Rectal smooth muscle tissue (tissue), 1 donor: Measurements from ENCODE around the gene KCNN3.

Source experiments
- H3K27ac ChIP-seq: one replicate; pipeline ENCODE4 v1.7.0; 2013; ENCODE audit warnings: low read depth, low read length, inconsistent platforms
- H3K27me3 ChIP-seq: one replicate; pipeline ENCODE4 v1.7.0; 2013; ENCODE audit warnings: low read length; ENCODE audit not compliant: control insufficient read depth, insufficient read depth
- H3K36me3 ChIP-seq: one replicate; pipeline ENCODE4 v1.7.0; 2013; ENCODE audit warnings: low read length; ENCODE audit not compliant: control insufficient read depth, insufficient read depth
- H3K4me1 ChIP-seq: one replicate; pipeline ENCODE4 v1.7.0; 2013; ENCODE audit warnings: low read length; ENCODE audit not compliant: control insufficient read depth, insufficient read depth
- H3K4me3 ChIP-seq: one replicate; pipeline ENCODE4 v1.7.0; 2013; ENCODE audit warnings: low read length
- H3K9ac ChIP-seq: one replicate; pipeline ENCODE4 v1.7.0; 2013; ENCODE audit warnings: low read length

Gene KCNN3

GRCh38 chr1:154798645-154799044 is 71.4 kb downstream of the KCNN3 start:
- Histone ChIP-seq H3K4me1 (no peaks in the 10 kb centered on the region), H3K36me3 (no peaks in the 10 kb centered on the region), H3K27me3 (peaks cover 1% of the 10 kb centered on the region), H3K9ac (no peak overlapping the region), H3K27ac (no peak overlapping the region), H3K4me3 (no peak overlapping the region)

DNA sequence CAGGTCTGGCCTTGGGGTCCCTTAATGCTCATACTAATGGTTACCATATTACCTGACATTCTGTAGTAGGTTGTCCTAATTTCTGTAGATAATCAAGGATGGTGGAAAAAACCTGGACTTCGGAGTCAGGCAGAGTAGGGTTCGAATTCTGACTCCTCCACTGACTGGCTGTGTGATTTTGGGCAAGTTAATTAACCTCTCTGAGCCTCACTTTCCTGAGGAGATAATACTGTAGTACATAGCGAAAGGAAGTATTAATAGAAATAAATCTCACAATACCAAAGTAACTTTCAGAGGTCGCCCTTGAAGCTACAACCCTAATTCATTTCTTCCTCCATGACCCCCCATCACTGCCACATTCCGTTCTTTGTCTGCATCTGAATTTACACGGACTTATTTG is 72.9 kb downstream of the KCNN3 start:
- Histone ChIP-seq H3K9ac (no peak overlapping the region), H3K27ac (no peak overlapping the region), H3K27me3 (peaks cover 4% of the 10 kb centered on the region), H3K4me1 (no peaks in the 10 kb centered on the region), H3K4me3 (no peak overlapping the region), H3K36me3 (no peaks in the 10 kb centered on the region)

DNA sequence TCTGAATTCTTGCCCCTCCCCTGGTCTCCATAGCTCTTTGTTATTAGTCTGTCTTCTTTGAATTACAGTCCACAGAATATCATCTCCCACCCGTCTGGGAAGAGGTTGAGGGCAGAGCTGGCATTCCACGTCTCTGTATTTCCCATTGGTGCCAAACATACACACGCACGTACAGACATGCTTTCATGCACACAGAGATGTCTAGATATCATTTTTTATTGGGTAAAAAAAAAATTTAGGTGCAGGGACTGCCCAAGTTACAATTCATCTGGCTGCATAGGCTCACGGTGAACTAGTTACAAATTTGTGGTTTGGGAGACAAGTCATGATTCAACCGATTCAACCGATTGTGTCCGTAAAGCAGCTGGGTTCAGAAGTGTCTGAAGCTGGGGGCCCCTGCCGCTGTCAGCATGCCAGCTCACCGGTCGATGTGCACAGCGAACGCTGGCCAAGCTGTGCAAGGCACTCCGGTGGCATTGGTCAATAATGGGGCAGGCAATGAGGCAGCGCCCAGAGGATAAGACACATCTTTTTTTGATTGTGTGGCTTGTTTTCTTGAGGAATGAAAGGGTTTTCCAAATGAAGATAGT is 73.7 kb downstream of the KCNN3 start:
- H3K27ac ChIP-seq = no peak overlapping the region
- no peaks in the 10 kb centered on the region for H3K36me3 ChIP-seq
- H3K27me3 ChIP-seq = peaks cover 4% of the 10 kb centered on the region
- H3K9ac ChIP-seq = no peak overlapping the region
- no peak overlapping the region for H3K4me3 ChIP-seq
- H3K4me1 ChIP-seq = peaks cover 3% of the 10 kb centered on the region

- Histone ChIP-seq H3K4me3 (no peak overlapping the region), H3K27ac (no peak overlapping the region), H3K27me3 (peaks cover 4% of the 10 kb centered on the region), H3K36me3 (no peaks in the 10 kb centered on the region), H3K4me1 (peaks cover 3% of the 10 kb centered on the region), H3K9ac (no peak overlapping the region)
These were observed 75.5 kb downstream of the KCNN3 start for GRCh38 chr1:154794608-154795007.

GRCh38 chr1:154793685-154794084 is 76.4 kb downstream of the KCNN3 start:
- Histone ChIP-seq H3K27ac (no peak overlapping the region), H3K4me3 (no peak overlapping the region), H3K27me3 (peaks cover 4% of the 10 kb centered on the region), H3K9ac (no peak overlapping the region), H3K4me1 (peaks cover 3% of the 10 kb centered on the region), H3K36me3 (no peaks in the 10 kb centered on the region)

DNA sequence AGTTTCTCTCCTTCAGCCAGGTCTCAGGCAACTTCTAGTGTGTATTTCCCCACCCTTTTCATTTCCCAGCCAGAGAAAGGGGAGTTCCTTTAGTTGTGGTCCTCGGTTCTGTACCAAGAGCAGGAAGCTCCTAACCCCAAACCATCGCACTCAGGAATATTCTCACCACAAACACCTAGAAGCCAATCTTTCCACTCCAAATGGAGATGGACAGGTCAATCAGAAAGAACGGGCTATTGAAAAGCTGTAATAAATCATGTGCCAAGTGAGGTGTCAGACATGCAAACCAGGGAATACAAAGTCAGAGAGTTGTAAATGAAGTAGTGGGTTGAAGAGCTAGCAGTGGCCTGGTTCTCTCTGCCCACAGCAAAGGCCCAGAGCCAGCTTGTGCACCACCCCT is 77.2 kb downstream of the KCNN3 start:
- peaks cover 3% of the 10 kb centered on the region for H3K4me1 ChIP-seq
- H3K36me3 ChIP-seq = no peaks in the 10 kb centered on the region
- no peak overlapping the region for H3K4me3 ChIP-seq
- peaks cover 4% of the 10 kb centered on the region for H3K27me3 ChIP-seq
- no peak overlapping the region for H3K9ac ChIP-seq
- no peak overlapping the region for H3K27ac ChIP-seq

DNA sequence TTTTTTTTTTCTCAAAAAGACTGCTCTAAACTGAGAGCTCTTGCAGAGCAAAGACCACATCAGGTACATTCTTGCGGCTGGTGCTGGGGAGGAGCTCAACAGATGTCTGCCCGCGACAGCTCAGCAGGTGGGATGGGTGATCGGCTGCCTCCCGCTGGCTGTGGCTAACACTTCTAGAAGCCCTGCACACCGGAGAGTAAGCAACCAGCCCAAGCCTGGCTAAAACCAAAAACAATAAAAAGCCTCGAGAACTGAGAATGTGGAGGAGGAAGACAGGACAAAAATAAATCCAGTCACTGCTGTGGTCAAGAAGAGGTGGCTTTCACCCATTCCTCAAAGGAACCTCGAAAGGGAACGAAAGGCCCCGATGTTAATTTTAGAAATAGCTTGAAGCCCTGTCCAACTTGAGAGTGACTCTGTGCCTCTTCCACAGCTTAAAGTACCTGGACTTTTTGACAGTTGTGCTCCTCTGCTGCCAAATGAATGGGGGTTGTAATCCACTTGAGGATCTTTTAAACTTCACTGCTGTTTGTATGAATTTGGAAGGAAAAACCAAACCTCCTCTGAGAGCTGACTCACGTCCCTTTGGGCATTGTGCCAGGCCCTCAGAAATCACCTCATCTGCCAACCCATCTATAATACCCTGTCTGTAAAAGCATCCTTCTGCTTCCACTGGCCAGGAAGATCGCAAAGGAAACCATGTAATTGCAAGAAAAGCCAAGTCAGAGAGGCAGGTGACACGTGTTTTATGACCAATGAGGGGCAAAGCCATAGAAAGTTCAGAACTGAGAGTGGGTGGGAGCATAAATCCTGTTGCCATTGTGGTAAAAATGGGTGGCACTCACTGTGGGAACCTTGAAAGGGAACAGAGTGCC is 78.6 kb downstream of the KCNN3 start:
- peaks cover 4% of the 10 kb centered on the region for H3K27me3 ChIP-seq
- no peaks in the 10 kb centered on the region for H3K36me3 ChIP-seq
- H3K27ac ChIP-seq = no peak overlapping the region
- H3K4me3 ChIP-seq = no peak overlapping the region
- peaks cover 3% of the 10 kb centered on the region for H3K4me1 ChIP-seq
- no peak overlapping the region for H3K9ac ChIP-seq

DNA sequence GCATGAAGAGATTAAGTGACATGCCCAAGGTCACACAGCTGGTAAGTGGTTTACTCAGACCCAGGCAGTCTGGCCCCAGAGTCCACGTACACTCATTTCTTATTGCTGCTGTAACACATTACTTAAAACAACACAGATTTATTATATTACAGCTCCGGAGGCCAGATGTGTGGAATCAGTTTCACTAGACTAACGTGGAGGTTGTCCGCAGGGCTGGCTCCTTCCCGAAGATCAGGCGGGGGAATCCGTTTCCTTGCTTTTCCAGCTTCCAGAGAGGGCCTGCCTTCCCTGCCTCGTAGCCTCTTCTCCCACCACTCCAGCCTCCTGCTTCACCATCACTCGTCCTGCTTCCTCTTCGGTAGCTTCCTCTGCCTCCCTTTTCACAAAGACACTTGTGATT is 81.2 kb downstream of the KCNN3 start:
- Histone ChIP-seq H3K27ac (no peak overlapping the region), H3K9ac (no peak overlapping the region), H3K36me3 (no peaks in the 10 kb centered on the region), H3K4me1 (peaks cover 3% of the 10 kb centered on the region), H3K4me3 (no peak overlapping the region), H3K27me3 (peaks cover 4% of the 10 kb centered on the region)

- H3K27me3 ChIP-seq = peaks cover 4% of the 10 kb centered on the region
- peaks cover 3% of the 10 kb centered on the region for H3K4me1 ChIP-seq
- no peak overlapping the region for H3K9ac ChIP-seq
- H3K4me3 ChIP-seq = no peak overlapping the region
- no peak overlapping the region for H3K27ac ChIP-seq
- no peaks in the 10 kb centered on the region for H3K36me3 ChIP-seq
These were observed 81.8 kb downstream of the KCNN3 start for GRCh38 chr1:154788110-154788870.

DNA sequence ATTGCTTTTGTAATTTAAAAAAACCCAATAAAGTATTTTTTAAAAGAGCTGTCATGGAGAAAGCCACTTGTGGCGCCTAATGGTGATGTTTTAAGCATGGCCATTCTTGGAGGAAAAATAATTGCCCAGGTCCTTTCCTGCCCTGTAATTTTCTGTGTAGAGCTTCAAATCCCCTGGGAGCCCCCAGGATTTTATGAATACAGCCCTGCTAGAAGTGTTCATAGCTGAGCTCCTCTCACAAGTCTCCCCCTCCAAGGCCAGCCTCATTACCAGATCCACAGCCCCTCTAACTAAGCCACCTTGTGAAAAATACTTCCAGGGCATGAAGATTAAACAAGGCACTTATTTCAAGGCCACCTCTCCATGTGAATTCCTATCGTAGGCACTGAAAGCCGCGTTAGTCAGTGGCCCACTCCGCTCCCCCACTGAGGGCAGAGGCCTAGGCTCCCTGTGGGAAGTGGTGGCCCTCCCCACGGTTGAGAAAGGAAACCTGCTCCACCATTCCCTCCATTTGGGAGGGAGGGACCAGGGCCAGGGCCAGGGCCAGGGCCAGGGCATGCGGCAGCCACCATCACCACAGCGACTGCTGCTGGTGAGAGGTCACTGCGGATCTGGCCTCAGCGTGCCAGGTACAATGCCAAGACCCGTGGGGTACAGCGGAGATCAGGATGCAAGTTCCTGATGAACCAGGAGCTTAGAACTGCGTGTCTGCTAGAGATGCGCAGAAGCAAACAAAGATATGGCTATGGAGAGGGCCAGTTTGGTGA is 83.1 kb downstream of the KCNN3 start:
- Histone ChIP-seq H3K4me1 (peaks cover 2% of the 10 kb centered on the region), H3K27me3 (no peaks in the 10 kb centered on the region), H3K36me3 (no peaks in the 10 kb centered on the region), H3K27ac (no peak overlapping the region), H3K4me3 (no peak overlapping the region), H3K9ac (no peak overlapping the region)

- Histone ChIP-seq H3K4me1 (no peaks in the 10 kb centered on the region), H3K36me3 (no peaks in the 10 kb centered on the region), H3K27me3 (no peaks in the 10 kb centered on the region), H3K27ac (no peak overlapping the region), H3K9ac (no peak overlapping the region), H3K4me3 (no peak overlapping the region)
These were observed 85.1 kb downstream of the KCNN3 start for GRCh38 chr1:154784924-154785531.

GRCh38 chr1:154784416-154784815 is 85.7 kb downstream of the KCNN3 start:
- Histone ChIP-seq H3K9ac (no peak overlapping the region), H3K36me3 (no peaks in the 10 kb centered on the region), H3K4me3 (no peak overlapping the region), H3K27me3 (no peaks in the 10 kb centered on the region), H3K4me1 (no peaks in the 10 kb centered on the region), H3K27ac (no peak overlapping the region)
